Measurements from ENCODE around the gene PRICKLE2. TPM values are rescaled to one million over a fixed set of nuclear protein-coding genes. Genes with fewer than 3 reads are reported as not detected.
"Not testable (repeated sequence)": the region's sequence is repeated elsewhere in the genome, so short reads cannot be mapped to it uniquely, and the experiment has no call there.

PRICKLE2 gene
- total RNA-seq, 1 donor from 2014 or later, result 10.8 TPM

DNA sequence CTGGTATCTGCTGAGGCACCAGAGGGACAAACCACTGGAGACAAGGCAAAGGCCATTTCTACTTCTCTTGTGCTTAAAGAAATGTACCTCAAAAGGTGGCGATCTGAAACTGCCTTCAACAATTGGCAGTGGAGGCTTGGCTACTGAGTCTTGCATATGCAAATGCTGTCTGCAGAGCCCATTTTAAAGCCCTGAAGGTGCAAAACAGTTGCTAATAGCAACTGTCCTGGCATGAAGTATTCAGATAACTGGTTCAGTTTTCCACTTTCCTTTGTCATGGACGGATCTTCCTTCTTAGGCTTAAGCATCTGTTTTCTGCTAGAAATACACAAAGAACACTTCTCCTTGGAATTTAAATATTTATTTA, 130.6 kb downstream of the PRICKLE2 start:
- no peaks in the 10 kb centered on the region for H3K27me3 ChIP-seq (ENCODE audit: control insufficient read depth, insufficient read depth, low read length)
- H3K4me3 ChIP-seq (ENCODE audit: low read depth, low read length), result no peak overlapping the region
- TF ChIP-seq, protein P1, sequence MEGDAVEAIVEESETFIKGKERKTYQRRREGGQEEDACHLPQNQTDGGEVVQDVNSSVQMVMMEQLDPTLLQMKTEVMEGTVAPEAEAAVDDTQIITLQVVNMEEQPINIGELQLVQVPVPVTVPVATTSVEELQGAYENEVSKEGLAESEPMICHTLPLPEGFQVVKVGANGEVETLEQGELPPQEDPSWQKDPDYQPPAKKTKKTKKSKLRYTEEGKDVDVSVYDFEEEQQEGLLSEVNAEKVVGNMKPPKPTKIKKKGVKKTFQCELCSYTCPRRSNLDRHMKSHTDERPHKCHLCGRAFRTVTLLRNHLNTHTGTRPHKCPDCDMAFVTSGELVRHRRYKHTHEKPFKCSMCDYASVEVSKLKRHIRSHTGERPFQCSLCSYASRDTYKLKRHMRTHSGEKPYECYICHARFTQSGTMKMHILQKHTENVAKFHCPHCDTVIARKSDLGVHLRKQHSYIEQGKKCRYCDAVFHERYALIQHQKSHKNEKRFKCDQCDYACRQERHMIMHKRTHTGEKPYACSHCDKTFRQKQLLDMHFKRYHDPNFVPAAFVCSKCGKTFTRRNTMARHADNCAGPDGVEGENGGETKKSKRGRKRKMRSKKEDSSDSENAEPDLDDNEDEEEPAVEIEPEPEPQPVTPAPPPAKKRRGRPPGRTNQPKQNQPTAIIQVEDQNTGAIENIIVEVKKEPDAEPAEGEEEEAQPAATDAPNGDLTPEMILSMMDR (IDR thresholded peaks at IDR 0.05; ENCODE audit: insufficient read depth, low read length, poor library complexity, severe bottlenecking), result no peak
- no peaks in the 10 kb centered on the region for H3K36me3 ChIP-seq (ENCODE audit: control insufficient read depth, insufficient read depth, low read length)
- DNase-seq (ENCODE audit: low read depth), result no peak

DNA sequence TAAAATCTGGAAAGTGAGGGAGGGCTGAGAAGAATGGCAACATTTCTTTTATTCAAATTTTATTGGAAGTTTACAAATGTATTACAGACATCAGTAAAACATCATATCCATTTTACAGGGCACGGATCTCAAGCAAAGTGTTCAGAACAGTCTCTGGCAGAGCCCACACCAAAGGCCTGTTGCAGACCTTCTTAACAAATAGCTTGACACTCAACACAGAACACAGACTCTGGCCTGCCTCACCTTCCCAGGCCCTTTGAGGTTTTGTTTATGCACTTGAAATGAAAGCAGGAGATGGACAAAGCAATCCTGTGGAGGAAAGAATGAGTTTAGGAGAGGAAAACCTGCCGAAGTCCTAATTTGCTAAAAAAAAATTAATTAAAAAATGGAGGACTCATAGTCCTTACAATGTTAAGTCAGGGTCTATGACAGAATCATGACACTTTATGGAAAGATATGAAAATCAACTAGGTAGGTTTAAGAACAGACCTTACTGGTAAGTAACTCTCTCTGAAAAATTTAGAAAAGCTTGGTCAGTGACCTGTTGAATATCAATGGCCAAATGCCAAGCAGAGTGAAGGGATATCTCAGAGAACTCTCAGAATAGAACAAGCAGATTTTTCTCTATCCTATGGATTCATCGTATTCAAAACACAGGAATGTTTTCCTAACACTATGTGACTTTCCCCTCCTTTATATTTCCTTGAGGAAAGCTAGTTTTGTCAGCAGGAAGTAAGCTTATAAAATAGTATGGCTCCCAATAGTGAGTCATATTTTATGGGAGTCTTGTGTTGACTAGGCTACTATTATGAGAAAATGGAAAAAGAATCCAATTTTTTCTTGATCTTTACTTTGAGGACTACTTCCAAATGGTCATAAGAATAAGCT, 131.2 kb downstream of the PRICKLE2 start:
- TF ChIP-seq, protein P1 (IDR thresholded peaks at IDR 0.05; ENCODE audit: insufficient read depth, low read length, poor library complexity, severe bottlenecking), result no peak
- Histone ChIP-seq H3K36me3 (ENCODE audit: control insufficient read depth, insufficient read depth, low read length) (no peaks in the 10 kb centered on the region), H3K4me3 (ENCODE audit: low read depth, low read length) (no peak overlapping the region), H3K27me3 (ENCODE audit: control insufficient read depth, insufficient read depth, low read length) (no peaks in the 10 kb centered on the region)
- DNase-seq (ENCODE audit: low read depth), result no peak

DNA sequence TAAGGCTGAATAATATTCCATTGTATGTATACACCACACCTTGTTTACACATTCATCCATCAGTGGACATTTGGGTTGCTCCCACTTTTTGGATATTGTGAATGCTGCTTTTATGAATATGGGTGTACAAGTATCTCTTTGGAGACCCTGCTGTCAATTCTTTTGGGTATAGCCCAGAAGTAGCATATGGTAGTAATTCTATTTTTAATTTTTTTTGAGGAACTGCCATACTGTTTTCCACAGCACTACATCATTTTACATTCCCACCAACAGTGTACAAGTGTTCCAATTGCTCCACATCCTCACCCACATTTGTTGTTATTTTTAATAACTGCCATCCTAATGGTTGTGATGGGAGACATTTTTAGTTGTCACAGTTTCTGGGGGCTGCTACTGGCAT, 132.1 kb downstream of the PRICKLE2 start:
- Histone ChIP-seq H3K27me3 (ENCODE audit: control insufficient read depth, insufficient read depth, low read length) (no peaks in the 10 kb centered on the region), H3K4me3 (ENCODE audit: low read depth, low read length) (no peak overlapping the region), H3K36me3 (ENCODE audit: control insufficient read depth, insufficient read depth, low read length) (no peaks in the 10 kb centered on the region)
- TF ChIP-seq, protein P1 (IDR thresholded peaks at IDR 0.05; ENCODE audit: insufficient read depth, low read length, poor library complexity, severe bottlenecking), result no peak
- no peak for DNase-seq (ENCODE audit: low read depth)

DNA sequence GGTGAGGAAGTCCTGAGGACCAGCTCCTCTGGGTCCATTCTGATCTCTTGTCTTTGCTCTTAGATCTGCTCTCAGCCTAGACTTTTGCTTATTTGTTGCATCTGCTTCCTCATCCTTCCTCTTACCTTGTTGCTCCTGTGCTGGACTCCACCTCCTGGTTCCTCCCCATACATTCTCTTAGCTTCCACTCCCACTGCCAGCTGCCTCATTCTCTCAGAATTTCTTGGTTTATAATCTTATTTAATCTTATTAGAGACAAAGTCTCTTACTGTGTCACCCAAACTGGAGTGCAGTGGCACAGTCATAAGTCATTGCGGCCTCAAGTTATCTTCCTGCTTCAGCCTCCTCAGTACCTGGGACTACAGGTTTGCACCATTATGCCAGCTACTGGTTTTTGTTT, 133.8 kb downstream of the PRICKLE2 start:
- H3K27me3 ChIP-seq (ENCODE audit: control insufficient read depth, insufficient read depth, low read length), result no peaks in the 10 kb centered on the region
- H3K4me3 ChIP-seq (ENCODE audit: low read depth, low read length), result no peak overlapping the region
- TF ChIP-seq, protein P1 (IDR thresholded peaks at IDR 0.05; ENCODE audit: insufficient read depth, low read length, poor library complexity, severe bottlenecking), result no peak
- no peaks in the 10 kb centered on the region for H3K36me3 ChIP-seq (ENCODE audit: control insufficient read depth, insufficient read depth, low read length)
- DNase-seq (ENCODE audit: low read depth), result no peak

DNA sequence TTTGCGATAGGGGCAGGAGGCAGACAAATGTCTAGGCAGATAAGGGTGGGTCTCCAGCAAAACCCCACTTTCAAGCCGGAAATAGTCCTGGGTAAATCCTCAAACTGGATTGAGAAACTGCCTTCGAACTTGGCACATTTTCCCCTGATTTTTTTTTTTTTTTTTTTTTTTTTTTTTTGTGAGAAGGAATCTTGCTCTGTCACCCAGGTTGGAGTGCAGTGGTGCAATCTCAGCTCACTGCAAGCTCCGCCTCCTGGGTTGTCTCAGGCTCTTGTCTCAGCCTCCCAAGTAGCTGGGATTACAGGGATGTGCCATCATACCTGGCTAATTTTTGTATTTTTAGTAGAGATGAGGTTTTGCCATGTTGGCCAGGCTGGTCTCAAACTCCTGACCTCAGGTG, 135.9 kb downstream of the PRICKLE2 start:
- H3K4me3 ChIP-seq (ENCODE audit: low read depth, low read length); DNase-seq (ENCODE audit: low read depth); H3K27me3 ChIP-seq (ENCODE audit: control insufficient read depth, insufficient read depth, low read length); H3K36me3 ChIP-seq (ENCODE audit: control insufficient read depth, insufficient read depth, low read length): not testable (repeated sequence)

DNA sequence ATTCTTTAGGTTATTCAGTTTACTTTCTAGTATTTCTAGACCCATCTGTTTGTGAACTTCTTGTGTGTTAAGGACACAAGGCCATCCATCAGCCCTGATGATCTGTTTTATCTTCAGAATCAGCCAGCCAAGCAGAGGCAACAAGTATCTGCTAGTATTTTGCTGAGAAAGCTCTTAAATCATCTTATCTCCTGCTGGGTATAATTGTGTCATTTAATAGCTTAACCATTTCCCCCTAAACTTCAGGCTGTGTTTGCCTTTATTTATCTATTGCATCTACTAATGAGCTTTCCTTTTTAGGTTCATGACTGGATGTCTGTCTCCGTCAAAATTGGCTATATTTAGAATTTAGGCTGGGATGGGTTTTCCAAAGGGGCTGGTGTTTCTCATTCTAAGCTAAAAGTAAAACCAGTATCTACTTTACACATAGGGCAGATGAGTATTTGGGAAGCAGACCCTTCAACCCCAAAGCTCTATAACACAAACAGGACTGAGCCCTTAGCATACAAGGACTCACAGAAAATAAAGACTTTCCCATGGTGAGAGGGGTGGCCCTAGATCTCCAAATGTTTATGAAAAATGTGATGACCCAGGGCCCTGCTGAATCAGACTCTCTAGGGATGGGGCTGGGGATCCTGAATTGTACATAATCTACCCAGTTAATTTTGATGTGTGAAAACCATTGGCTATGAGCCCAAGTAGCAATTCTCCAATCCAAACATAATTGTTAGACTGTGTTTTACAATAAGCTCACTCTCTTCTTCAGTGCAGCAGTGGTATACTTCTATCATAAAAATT, 136.7 kb downstream of the PRICKLE2 start:
- H3K36me3 ChIP-seq (ENCODE audit: control insufficient read depth, insufficient read depth, low read length), result no peaks in the 10 kb centered on the region
- TF ChIP-seq, protein P1 (IDR thresholded peaks at IDR 0.05; ENCODE audit: insufficient read depth, low read length, poor library complexity, severe bottlenecking), result no peak
- DNase-seq (ENCODE audit: low read depth), result no peak
- H3K4me3 ChIP-seq (ENCODE audit: low read depth, low read length), result no peak overlapping the region
- H3K27me3 ChIP-seq (ENCODE audit: control insufficient read depth, insufficient read depth, low read length), result no peaks in the 10 kb centered on the region

Data from kidney epithelial cell (primary cell).